Tibial nerve (tissue), 4 donors: ENCODE measurements around the gene FAM219B. TPM values are rescaled to one million over a fixed set of nuclear protein-coding genes. Genes with fewer than 3 reads are reported as not detected.
A peak's percentile ranks its signal among the peaks of the same experiment; 100 is the strongest.
"Not testable (repeated sequence)": the region's sequence is repeated elsewhere in the genome, so short reads cannot be mapped to it uniquely, and the experiment has no call there.

Experiments
- DNase-seq, 2 donors: peaks; one replicate each; pipeline ENCODE4 v3.0.0-alpha.2; 2019; ENCODE audit warnings: low spot score in 2 of 2
- H3K27ac ChIP-seq, 4 donors: fragments of 200-600 bp; sonication (generic) in 3 of 4; one replicate each; pipeline ENCODE4 v1.5.1; 2017 to 2019; ENCODE audit warnings: mild to moderate bottlenecking in 1 of 4
- H3K27me3 ChIP-seq, 2 donors: fragments of 200-600 bp; sonication (generic) in 1 of 2; one replicate each; pipeline versions ENCODE4 v1.5.1 to v1.6.0; 2017 to 2019
- H3K36me3 ChIP-seq, 3 donors: fragments of 200-600 bp; sonication (generic); one replicate each; pipeline ENCODE4 v1.5.1; 2018 to 2019
- H3K4me1 ChIP-seq, 4 donors: fragments of 200-600 bp; sonication (generic) in 3 of 4; one replicate each; pipeline ENCODE4 v1.5.1; 2017 to 2019
- H3K4me3 ChIP-seq, 4 donors: fragments of 200-600 bp; sonication (generic) in 3 of 4; one replicate each; pipeline ENCODE4 v1.5.1; 2017 to 2019; ENCODE audit warnings: mild to moderate bottlenecking in 1 of 4, moderate library complexity in 1 of 4
- H3K9me3 ChIP-seq, 4 donors: fragments of 200-600 bp; sonication (generic) in 3 of 4; one replicate each; pipeline ENCODE4 v1.5.1; 2017 to 2019
- EP300 ChIP-seq, 2 donors: sonication (generic); formaldehyde crosslinking; IDR thresholded peaks; one replicate each; pipeline ENCODE4 v1.6.1; 2017; ENCODE audit warnings: antibody characterized with exemption in 2 of 2, mild to moderate bottlenecking in 1 of 2
- POLR2A ChIP-seq, 2 donors: fragments of 450-650 bp; IDR thresholded peaks; one replicate each; pipeline ENCODE4 v1.6.1; 2017; ENCODE audit warnings: antibody characterized with exemption in 2 of 2, mild to moderate bottlenecking in 2 of 2, moderate library complexity in 2 of 2
- WGBS, 2 donors: methylation state at CpG; one replicate each; pipeline ENCODE4 v1.1.5; 2018; 5-methylcytosine and 5-hydroxymethylcytosine counted together
- total RNA-seq, 4 donors: library from RNA; depleted of rRNA; stranded (reverse); fragments of >200 nt; gene quantifications; one replicate each; pipeline ENCODE4 v1.1.0, GENCODE V29; 2016
- TF ChIP-seq, protein P1 (sequence below), 5 experiments: fragments of 200-600 bp in 3 of 5; fragments of 450-650 bp in 2 of 5; sonication (generic) in 3 of 5; IDR thresholded peaks; one replicate each; pipeline ENCODE4 v1.5.1; 2016 to 2019; ENCODE audit warnings: antibody characterized with exemption in 5 of 5, mild to moderate bottlenecking in 3 of 5, moderate library complexity in 2 of 5

Gene FAM219B
- total RNA-seq, 4 donors from 2014 or later, result 59.4 to 84.6 (median 80.7) TPM

DNA sequence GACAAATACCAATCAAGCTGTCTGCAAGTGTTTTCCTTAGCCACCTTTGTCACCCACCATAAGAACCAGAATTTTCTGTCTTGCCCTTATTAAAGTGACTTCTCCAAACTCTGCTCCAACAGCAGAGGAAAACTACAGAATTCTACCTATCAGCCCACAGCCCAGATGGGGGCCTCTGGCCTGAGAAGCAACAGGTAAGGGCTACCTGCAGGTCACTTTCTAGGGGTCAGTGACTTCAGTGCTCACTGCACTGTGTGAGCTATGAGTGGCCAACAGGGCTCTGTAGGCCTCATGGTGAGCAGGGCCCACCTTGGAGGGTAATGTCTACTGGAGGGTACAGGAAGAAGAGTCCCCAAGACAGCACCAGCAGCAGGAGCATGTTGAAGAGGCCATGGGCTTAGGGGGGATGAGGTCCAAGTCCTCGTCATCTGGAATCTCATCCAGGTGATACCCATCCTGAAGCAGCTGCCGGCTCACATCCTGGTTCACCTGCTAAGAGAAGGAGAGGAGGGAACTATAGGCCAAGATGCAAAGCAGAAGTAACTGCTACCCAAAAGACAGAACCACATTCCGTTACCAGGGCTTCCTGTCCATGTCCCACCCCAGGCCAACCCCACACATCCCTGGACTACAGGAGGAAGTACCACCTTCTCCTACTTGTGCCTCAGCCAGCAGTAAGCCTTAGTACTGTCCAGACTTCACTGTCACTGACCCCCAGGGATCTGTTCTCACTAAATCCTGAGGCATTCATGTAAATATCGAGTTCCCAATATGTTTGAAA, 4.2 kb downstream of the FAM219B start:
- H3K4me3 ChIP-seq, result no peak overlapping the region
- H3K4me1 ChIP-seq, result peaks cover 0 to 43% (median 16%) of the 10 kb centered on the region in 4 donors
- H3K36me3 ChIP-seq, result peaks cover 0 to 72% (median 12%) of the 10 kb centered on the region in 3 donors
- no peak for TF ChIP-seq POLR2A (IDR thresholded peaks at IDR 0.05)
- no peak for TF ChIP-seq EP300 (IDR thresholded peaks at IDR 0.05)
- TF ChIP-seq, protein P1, sequence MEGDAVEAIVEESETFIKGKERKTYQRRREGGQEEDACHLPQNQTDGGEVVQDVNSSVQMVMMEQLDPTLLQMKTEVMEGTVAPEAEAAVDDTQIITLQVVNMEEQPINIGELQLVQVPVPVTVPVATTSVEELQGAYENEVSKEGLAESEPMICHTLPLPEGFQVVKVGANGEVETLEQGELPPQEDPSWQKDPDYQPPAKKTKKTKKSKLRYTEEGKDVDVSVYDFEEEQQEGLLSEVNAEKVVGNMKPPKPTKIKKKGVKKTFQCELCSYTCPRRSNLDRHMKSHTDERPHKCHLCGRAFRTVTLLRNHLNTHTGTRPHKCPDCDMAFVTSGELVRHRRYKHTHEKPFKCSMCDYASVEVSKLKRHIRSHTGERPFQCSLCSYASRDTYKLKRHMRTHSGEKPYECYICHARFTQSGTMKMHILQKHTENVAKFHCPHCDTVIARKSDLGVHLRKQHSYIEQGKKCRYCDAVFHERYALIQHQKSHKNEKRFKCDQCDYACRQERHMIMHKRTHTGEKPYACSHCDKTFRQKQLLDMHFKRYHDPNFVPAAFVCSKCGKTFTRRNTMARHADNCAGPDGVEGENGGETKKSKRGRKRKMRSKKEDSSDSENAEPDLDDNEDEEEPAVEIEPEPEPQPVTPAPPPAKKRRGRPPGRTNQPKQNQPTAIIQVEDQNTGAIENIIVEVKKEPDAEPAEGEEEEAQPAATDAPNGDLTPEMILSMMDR (IDR thresholded peaks at IDR 0.05), result no peak
- H3K27ac ChIP-seq, result peak overlapping the region in 1 of 4 donors; percentile 7
- H3K27me3 ChIP-seq, result no peaks in the 10 kb centered on the region
- WGBS, 2 donors, result 76 to 77% methylated on average over 4 of the region's 4 CpGs
- DNase-seq, result no peak
- H3K9me3 ChIP-seq, result no peaks in the 10 kb centered on the region

DNA sequence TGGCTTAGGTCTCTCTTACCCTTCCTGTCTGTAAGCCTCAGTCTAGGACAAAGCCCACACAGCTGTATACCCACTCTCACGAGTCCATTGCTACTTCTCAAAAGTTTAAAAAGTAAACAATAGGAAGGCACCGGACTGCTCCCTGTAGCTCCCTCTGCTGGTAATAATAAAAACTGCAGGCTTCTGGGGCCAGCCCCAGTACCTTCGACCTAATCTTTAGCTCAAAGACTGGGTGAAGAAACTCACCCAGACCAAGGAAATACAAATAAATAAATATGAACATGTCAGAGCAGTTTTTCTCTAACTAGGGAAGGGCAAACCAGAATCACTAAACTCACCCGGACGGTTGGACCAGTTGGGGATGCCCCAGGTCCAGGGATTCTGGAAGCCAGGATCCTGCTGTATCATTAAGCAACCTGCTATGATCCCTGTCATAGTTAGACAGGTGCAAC, 5.0 kb downstream of the FAM219B start:
- H3K4me1 ChIP-seq, result peaks cover 0 to 39% (median 14%) of the 10 kb centered on the region in 4 donors
- H3K27ac ChIP-seq, result peak overlapping the region in 3 of 4 donors; percentile 17 to 45 (median 44)
- TF ChIP-seq, protein P1 (IDR thresholded peaks at IDR 0.05), result peak; percentile 73 to 95 (median 90)
- TF ChIP-seq POLR2A (IDR thresholded peaks at IDR 0.05) (no peak), EP300 (IDR thresholded peaks at IDR 0.05) (no peak)
- peak; percentile 33 to 65 for DNase-seq
- no peak overlapping the region for H3K4me3 ChIP-seq
- 19 to 24% methylated on average over 5 of the region's 5 CpGs for WGBS, 2 donors
- no peaks in the 10 kb centered on the region for H3K27me3 ChIP-seq
- peaks cover 0 to 80% (median 12%) of the 10 kb centered on the region in 3 donors for H3K36me3 ChIP-seq
- H3K9me3 ChIP-seq, result no peaks in the 10 kb centered on the region

DNA sequence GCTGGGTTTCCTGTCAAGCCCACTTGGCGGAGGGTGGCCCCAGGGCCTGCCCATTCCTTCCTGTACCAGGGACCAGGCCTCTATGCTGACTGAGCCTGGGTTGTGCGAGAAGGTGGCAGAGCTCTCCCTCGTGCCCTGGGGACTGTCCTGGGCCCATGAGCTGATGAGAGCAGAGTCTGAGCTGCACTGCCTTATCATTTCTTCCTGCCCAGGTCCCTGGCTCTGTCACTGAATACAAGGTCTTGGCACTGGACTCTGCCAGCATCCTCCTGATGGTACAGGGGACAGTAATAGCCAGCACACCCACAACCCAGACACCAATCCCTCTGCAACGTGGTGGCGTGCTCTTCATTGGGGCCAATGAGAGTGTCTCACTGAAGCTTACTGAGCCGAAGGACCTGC, 9.3 kb downstream of the FAM219B start:
- Histone ChIP-seq H3K9me3 (no peaks in the 10 kb centered on the region), H3K36me3 (peaks cover 0 to 93% (median 4%) of the 10 kb centered on the region in 3 donors), H3K4me3 (no peak overlapping the region), H3K27me3 (no peaks in the 10 kb centered on the region), H3K4me1 (peaks cover 0 to 13% (median 3%) of the 10 kb centered on the region in 4 donors), H3K27ac (no peak overlapping the region)
- no peak for DNase-seq
- 74 to 88% methylated on average over 4 to 6 of the region's 6 CpGs for whole genome bisulfite sequencing, 2 donors
- TF ChIP-seq EP300 (IDR thresholded peaks at IDR 0.05), result no peak
- TF ChIP-seq, protein P1 (IDR thresholded peaks at IDR 0.05), result no peak
- no peak for TF ChIP-seq POLR2A (IDR thresholded peaks at IDR 0.05)

DNA sequence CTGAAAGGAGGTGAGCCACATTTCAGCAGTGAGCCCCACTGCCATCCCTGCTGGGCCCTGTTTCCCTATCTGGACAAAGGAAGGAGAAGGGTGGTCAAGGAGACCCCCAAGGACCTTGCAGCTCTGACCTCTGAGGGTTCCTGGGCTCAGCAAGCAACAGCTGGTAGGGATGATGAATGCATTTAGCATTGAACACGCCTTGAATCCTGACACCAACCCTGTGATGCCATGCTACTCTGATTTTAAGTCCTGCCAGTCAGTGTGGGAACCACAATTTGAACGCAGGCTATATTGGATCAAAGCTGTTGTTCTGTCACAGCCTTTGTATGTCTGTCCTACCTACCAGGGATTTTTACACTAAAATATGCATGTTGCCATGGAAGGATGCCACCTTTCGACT, 10.3 kb downstream of the FAM219B start:
- DNase-seq, result no peak
- WGBS, 2 donors, result 86% methylated on average over 3 of the region's 3 CpGs
- Histone ChIP-seq H3K4me1 (peaks cover 0 to 6% (median under 1%) of the 10 kb centered on the region in 4 donors), H3K36me3 (peaks cover 0 to 96% (median 3%) of the 10 kb centered on the region in 3 donors), H3K4me3 (no peak overlapping the region), H3K9me3 (no peaks in the 10 kb centered on the region), H3K27ac (no peak overlapping the region), H3K27me3 (no peaks in the 10 kb centered on the region)
- TF ChIP-seq POLR2A (IDR thresholded peaks at IDR 0.05) (no peak), EP300 (IDR thresholded peaks at IDR 0.05) (no peak)
- TF ChIP-seq, protein P1 (IDR thresholded peaks at IDR 0.05), result no peak

DNA sequence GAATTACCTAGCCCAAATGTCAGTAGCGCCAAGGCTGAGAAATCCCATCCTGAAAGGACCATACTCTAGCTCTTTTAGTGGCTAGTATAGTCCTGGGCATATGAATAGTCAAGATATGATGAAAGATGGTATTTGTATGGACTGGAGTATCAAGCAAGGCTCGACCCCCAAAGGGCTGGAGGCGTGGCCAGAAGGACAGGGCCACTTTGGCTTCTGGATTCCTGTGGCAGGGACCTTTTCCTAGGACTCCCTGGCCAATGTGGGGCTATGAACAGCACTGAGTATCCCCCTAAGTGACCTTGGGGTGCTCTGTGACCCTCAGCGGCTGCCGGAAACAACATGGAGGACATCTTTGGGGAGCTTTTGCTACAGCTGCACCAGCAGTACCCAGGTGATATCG, 10.8 kb downstream of the FAM219B start:
- no peak for TF ChIP-seq EP300 (IDR thresholded peaks at IDR 0.05)
- TF ChIP-seq, protein P1 (IDR thresholded peaks at IDR 0.05), result no peak
- TF ChIP-seq POLR2A (IDR thresholded peaks at IDR 0.05), result no peak
- no peak for DNase-seq
- Histone ChIP-seq H3K27me3 (no peaks in the 10 kb centered on the region), H3K27ac (no peak overlapping the region), H3K4me1 (peaks cover 0 to 7% (median 2%) of the 10 kb centered on the region in 4 donors), H3K36me3 (peaks cover 0 to 92% (median 3%) of the 10 kb centered on the region in 3 donors), H3K9me3 (no peaks in the 10 kb centered on the region), H3K4me3 (no peak overlapping the region)
- 88 to 98% methylated on average over 3 to 6 of the region's 6 CpGs for WGBS, 2 donors

DNA sequence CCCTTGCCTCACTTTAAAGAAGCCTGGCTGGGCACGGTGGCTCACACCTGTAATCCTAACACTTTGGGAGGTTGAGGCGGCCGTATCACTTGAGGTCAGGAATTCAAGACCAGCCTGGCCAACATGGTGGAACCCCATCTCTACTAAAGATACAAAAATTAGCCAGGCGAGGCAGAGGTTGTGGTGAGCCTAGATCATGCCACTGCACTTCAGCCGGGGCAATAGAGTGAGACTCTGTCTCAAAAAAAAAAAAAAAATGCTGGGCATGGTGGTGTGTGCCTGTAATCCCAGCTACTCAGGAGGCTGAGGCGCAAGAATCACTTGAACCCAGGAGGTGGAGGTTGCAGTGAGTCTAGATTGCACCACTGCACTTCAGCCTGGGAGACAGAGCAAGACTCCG, 12.3 kb downstream of the FAM219B start:
- peaks cover 3 to 16% (median 7%) of the 10 kb centered on the region in 4 donors for H3K4me1 ChIP-seq
- peaks cover 0 to 77% (median 3%) of the 10 kb centered on the region in 3 donors for H3K36me3 ChIP-seq
- H3K4me3 ChIP-seq, H3K9me3 ChIP-seq, DNase-seq, H3K27me3 ChIP-seq, H3K27ac ChIP-seq: not testable (repeated sequence)
- 93 to 96% methylated on average over 7 of the region's 7 CpGs for WGBS, 2 donors
